ENCODE results near the gene PARD6B.

DNA sequence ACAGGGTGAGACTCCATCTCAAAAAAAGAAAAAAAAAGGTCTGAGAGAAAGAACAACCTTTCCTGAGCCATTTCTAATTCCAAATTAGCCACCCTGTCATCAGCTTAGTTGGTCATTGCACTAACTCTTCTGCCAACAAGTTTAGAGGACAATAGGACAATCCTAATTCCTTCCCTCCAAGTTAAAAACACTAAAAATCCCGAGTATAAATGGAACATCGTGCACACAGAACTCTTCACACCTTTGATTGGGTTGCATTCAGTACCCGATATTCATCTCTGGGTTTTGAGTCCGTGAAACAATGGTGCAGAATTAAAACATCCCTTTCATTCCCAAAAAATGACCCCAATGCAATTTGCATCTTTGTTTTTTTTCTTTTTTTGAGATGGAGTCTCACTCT lies 23.0 kb downstream of the PARD6B start:
- TF ChIP-seq, protein P1, sequence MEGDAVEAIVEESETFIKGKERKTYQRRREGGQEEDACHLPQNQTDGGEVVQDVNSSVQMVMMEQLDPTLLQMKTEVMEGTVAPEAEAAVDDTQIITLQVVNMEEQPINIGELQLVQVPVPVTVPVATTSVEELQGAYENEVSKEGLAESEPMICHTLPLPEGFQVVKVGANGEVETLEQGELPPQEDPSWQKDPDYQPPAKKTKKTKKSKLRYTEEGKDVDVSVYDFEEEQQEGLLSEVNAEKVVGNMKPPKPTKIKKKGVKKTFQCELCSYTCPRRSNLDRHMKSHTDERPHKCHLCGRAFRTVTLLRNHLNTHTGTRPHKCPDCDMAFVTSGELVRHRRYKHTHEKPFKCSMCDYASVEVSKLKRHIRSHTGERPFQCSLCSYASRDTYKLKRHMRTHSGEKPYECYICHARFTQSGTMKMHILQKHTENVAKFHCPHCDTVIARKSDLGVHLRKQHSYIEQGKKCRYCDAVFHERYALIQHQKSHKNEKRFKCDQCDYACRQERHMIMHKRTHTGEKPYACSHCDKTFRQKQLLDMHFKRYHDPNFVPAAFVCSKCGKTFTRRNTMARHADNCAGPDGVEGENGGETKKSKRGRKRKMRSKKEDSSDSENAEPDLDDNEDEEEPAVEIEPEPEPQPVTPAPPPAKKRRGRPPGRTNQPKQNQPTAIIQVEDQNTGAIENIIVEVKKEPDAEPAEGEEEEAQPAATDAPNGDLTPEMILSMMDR (IDR thresholded peaks at IDR 0.05; ENCODE audit: low read depth, low read length) = no peak
- no peak for TF ChIP-seq EZH2phosphoT487 (IDR thresholded peaks at IDR 0.05; ENCODE audit: low read depth)

All from OCI-LY3 (cell line).